NCI-H1436 treated with DMSO at 0.1 percent for 48 hours (cell line): ENCODE data around the gene ITSN1.

Source experiments
- DNase-seq: peaks from one replicate; lab custom pipeline; 2025; lab: John Stamatoyannopoulos, UW

The ITSN1 gene

DNA sequence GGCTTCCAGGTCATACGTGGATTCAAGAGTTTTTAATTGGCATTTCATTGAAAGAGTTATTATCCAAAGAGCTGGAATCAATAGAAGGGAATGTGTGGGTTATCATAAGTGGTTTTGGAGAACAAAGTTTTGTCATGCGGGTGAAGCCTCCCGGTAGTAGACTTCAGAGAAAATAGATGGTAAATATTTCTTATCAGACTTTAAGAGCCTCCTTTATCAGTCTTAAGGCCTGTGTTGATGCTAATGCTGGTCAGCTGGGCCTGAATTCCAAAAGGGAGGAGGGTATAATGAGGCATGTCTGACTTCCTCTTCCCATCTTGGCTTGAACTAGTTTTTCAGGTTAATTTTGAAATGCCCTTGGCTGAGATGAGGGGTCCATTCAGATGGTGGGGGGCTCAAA lies 89.7 kb downstream of the ITSN1 start:
- DNase-seq = no peak

DNA sequence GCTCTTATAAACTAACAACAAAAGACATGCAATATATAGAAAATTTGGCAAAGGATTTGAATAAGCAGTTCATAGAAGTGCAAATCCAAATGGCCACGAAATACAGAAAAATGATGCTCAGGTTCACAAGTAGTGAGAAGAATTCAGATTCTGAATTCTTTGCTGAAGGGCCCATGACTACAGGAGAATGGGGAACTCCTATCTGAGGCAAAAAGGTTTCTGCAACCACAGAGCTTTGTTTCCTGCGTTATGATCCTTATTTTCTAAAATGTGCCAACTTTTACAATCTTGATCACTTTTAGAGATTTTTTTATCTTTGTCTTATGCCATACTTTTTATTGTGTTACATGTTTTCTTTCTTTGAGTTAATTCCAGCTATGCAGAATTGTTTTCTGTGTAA lies 91.3 kb downstream of the ITSN1 start:
- no peak for DNase-seq

DNA sequence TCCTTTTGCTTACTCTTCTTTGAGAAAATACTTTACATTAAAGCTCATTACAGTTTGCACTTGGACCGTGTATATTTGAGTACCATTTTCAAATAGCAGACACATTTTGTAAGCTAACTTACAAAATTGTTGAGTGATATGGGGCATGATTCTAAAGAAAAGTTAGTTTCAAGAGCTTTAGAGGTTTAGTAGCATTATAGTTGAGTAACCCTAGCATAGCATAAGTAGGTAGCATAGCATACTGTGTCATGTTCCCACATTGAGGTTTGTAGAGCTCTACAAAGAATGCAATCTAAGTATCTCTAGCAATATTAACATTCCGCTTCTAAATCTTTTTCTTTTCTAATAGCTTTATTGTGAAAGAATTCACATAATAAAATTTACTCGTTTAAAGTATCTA lies 92.0 kb downstream of the ITSN1 start:
- DNase-seq = no peak

DNA sequence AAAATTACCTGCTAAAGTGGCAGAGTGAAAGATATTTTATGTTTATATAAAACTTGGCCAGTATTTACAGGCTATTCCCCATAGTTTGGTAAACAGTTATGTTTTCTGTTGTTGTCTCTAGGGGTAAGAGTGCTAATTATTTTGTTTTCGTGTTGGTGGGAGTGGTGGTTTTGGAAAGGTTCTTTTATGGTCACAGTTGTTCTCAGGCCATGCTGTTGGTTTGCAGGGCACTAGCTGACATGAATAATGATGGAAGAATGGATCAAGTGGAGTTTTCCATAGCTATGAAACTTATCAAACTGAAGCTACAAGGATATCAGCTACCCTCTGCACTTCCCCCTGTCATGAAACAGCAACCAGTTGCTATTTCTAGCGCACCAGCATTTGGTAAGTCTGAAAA lies 92.5 kb downstream of the ITSN1 start:
- DNase-seq = no peak

DNA sequence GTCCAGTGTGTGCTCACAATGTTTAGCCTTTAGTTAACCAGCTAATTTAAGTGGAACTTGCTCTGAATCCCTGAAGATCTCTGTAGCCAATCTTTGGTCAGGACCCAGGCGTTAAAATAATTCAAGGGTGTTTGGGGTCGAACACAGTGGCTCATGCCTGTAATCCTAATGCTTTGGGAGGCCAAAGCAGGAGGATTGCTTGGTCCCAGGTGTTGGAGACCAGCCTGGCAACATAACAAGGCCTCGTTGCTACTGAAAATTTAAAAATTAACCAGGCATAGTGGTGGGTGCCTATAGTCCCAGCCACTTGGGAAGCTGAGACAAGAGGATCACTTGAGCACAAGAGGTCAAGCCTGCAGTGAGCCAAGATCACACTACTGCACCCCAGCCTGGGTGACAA lies 94.3 kb downstream of the ITSN1 start:
- no peak for DNase-seq

DNA sequence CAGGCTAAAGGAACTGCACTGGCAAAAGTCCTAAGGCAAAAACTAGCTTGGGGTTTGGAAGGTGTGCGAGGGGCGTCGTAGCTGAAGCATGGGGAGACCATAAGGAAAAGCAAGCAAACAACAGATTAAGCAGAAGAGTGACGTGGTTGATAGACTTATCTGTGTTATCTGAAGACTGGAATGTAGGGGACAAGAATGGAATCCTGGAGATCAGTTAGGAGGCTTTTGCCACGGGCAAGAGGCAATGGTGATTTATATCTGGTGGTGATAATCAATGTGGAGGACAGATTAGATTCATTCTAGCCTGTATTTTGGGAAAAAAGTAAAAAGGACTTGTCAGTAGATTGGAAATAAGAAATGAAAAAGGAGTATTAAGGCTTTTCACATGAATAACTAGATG lies 97.4 kb downstream of the ITSN1 start:
- no peak for DNase-seq

DNA sequence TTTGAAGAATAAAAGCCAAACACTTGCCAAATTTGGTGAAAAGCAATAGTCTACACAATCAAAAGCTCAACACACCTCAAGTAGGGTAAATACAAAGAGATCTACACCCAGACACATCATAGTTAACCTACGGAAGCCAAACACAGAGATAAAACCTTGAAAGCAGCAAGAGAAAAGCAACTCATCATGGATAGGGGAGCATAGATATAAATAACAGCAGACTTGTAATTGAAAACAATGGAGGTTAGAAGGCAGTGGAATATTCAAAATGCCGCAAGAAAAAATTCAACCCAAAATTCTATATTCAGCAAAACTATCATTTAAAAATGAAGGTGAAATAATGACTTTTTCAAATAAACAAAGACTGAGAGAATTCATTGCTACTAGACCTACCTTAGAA lies 105.1 kb downstream of the ITSN1 start:
- no peak for DNase-seq

DNA sequence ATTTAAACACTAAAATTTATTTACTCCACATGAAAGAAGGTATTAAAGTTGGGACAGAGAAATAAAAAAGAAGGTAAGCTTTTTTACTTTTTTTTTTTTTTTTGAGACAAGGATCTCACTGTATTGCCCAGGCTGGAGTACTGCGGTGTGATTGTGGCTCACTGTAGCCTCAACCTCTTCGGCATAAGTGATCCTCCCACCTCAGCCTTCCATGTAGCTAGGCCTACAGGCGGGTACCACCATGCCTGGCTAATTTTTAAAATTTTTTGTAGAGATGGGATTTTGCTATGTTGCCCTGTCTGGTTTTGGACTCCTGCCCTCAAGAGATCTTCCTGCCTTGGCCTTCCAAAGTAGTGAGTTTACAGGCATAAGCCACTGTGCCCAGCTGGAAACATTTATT lies 106.6 kb downstream of the ITSN1 start:
- no peak for DNase-seq

DNA sequence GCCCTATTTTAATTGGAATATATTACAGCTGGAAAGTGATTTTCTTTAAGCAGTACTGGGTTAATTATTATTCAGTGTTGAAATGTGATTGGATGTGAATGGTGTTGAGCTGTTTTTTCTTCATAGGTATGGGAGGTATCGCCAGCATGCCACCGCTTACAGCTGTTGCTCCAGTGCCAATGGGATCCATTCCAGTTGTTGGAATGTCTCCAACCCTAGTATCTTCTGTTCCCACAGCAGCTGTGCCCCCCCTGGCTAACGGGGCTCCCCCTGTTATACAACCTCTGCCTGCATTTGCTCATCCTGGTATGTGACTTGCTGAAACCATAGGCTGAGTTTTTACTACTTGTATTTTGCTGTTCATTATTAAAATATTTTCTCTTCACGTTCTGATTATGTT lies 107.7 kb downstream of the ITSN1 start:
- DNase-seq = no peak

DNA sequence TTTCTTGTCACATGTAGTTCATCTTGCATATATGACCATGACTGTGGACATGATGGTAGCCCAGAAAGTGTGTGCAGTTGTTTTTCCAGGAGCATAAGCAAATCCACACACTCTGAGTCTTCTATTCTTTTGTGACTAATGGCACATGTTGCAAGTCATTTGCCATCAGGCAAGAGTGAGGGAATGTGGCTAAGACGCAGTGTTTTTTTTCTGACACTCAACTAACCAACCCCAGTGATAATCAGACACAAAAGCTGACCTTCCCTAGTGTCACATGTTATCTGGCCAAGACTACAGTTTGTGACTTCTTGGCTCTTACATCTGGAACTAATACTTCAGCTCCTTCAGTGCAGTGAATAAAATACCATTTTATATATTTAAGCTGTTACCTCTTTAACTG lies 108.8 kb downstream of the ITSN1 start:
- no peak for DNase-seq

DNA sequence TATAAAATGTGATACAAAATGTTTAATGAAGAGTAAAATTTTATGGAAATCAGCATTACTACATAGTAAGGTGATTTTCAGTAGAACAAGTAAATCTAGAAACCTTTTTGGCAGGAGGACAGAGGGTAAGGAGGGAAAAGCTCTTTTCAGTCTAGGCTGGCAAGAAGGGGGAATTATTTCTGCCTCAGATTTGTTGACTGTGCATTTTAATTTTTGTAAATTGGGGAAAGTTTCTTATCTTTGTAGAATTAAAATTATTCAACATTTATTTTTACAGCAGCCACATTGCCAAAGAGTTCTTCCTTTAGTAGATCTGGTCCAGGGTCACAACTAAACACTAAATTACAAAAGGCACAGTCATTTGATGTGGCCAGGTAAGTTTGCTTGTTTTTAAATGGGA lies 109.2 kb downstream of the ITSN1 start:
- no peak for DNase-seq

DNA sequence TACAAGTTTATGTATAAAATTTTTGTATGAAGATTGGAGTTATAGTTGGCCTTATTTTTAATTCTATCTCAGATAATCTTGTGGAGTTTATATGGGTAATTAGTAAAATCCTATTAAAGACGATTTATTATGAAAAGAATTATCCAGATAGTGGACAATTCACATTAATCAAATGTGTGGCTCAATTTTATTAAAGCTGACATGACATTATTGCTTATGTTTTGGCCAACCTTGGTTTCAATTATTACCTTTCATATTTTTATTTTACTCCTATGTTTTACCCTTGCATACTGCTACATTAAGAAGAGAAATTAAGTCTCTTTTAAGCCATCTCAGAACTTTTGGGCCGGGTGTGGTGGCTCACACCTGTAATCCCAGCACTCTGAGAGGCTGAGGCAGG lies 110.0 kb downstream of the ITSN1 start:
- DNase-seq = no peak

DNA sequence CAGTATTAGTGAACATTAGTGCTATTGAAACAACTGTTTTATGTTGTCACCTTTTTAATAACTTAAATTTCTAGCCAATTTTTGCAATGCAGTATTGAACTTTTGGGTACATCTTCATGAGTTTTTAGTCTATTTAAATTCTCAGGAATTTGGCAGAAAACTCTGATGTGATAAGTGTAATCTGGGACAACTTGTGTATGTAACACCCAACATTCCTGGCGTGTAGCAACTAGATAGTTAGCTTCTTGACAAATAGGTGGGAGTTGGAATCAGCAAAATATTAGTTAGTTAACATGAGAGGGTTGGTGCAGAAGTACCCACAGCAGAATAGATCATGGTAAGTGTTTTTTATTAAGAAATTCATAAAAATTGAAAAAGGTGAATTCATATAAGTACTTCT lies 111.6 kb downstream of the ITSN1 start:
- no peak for DNase-seq

DNA sequence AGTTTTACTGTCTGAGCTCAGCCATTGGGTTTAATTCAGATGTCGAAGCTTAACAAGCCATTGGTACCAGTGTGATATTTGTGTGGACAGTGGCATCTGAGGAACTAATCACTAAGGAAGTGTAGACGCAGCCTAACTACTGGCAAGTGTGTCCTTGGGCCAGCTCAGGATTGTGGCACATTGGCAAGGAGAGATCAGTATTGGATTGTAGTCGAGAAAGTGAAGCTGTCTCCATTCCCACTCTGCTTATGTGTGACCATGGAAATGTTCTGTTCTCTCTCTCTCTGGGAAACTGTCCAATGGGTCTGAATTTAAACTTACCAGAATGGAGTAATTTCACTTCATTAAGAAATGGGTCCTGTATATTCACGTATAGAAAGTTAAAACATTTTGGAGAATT lies 112.2 kb downstream of the ITSN1 start:
- DNase-seq = no peak

DNA sequence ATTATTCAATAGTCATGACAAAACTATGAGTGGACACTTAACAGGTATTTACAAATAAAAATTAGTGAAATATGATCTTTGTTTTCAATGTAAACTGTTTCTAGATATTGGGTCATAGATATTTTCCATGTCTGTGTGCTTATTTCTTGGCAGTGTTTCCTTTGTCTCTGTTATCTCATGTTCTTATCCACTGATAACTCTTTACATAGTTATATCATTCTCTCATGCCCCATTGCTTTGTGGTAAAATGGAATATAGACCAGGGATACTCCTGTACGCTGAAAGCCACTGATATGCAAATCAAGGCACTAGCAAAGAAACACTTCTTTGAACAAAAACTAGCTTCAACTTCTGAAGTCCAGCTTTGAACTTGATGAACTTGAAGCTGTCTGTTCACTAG lies 113.1 kb downstream of the ITSN1 start:
- no peak for DNase-seq

DNA sequence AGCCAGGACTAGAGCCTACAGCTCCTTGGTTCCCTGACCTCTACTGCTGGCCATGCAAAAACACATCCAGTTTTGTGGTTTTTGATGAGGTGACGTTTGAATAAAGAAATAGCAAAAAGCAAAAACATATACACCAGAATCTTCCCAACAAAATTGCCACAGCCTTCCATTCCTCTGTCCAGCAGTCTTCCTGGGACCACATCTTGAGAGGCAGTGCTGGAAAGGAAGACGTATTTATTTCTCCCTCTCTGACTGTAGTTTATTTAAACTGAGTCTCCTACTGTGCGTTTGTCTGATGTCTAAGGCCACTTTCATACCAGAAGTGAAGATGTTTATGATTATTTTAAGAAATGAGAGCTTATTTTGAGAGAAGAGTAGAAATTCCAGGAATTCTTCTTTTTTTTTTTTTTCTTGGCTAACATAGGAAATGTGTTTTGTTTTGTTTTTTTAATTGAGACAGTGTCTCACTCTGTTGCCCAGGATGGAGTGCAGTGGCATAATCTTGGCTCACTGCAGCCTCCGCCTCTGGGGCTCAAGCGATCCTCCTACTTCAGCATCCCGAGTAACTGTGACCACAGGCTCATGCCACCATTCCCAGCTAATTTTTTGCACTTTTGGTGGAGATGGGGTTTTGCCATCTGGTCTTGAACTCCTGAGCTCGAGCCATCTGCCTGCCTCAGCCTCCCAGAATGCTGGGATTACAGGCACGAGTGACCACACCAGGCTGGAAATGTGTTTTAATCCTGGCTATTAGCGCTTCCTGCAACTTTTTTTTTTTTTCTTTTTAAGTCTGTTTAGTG lies 118.5 kb downstream of the ITSN1 start:
- no peak for DNase-seq

DNA sequence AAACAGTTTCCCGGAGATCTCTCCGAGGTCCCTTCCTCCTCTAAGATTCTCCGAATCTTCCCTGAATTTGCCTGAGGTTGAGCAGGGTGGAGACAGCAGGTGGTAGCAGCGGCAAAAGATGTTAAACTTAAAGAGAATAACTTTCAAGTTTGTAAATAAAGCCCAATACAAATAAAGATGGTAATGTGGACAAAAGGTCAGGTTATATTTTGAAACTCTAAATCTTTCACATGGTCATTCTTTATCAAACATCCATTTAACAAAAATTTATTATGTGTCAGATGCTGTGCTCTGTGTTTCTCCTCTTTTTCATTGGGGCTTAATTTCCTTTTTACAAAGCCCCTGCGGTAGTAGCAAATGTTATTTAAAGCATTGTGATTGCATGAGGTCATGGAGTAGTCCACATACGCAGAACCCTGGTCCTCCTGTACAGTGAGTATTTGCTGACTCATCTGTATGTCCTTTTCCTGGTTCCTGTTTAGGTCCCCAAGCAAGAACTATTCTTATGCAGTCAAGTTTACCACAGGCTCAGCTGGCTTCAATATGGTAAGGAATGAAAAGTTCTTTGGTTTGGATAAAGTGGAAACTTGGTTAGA lies 119.2 kb downstream of the ITSN1 start:
- DNase-seq = no peak

DNA sequence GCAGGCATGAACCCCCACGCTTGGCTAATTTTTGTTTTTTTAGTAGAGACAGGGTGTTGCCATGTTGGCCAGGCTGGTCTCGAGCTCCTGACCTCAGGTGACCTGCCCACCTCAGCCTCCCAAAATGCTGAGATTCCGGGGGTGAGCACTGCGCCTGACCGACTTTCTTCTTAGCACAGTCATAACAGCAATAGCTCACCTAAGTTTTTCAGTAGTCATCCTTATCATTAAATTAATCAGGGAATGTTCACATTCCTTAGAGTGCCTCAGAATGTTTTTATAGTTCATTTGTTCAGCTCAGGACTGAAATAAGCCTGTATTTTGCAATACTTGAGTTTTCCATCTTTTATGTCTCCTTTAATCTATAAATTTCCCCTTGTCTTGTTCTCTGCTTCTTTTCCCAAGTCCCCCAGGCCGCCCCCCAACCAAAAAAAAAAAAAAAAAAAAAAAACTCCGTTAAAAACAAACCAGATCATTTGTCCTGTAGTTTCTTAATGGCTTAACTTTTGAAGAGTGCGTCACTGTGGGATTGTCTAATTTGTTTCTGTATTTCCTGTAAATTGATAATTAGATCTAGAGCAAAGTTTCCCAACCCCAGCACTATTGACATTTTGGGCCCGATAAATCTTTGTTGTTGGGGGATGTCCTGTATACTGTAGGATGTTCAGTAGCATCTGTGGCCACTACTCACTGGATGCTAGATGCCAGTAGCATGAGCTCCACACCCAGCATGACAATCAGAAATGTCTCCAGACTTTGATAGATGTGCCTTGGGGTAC lies 120.7 kb downstream of the ITSN1 start:
- no peak for DNase-seq

DNA sequence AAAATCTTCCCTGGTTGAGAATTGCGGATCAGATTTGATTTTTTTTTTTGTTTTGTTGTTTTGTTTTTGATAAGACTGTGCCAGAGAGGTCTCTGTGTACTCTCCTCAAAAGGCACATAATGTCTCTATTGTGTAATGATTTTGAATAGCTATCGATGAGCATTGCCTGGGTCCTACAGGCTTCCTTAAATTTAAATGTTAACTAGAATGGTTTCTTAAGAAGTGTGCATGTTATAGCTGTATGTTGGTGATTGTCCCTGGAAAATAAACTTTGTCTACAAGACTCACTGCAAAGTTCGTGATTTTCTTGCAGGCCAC lies 121.2 kb downstream of the ITSN1 start:
- DNase-seq = no peak

DNA sequence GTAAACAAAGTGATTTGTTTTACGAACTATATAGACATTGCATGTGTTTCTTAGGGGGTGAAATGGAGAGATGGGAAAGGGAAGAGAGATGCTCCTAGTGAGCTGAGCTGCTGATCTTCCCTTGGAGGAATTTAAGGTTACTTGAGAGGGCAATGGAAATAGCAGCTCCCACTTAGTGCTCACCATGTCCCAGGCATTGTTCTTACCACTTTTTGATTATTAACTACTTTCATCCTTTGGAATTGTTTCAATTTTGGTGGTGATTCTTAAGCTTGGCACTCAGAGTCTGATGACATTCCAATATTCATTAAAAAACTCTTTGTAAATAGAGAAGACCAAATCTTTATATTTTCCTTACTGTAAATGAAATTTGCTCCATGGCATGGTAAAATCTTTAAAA lies 124.9 kb downstream of the ITSN1 start:
- no peak for DNase-seq

DNA sequence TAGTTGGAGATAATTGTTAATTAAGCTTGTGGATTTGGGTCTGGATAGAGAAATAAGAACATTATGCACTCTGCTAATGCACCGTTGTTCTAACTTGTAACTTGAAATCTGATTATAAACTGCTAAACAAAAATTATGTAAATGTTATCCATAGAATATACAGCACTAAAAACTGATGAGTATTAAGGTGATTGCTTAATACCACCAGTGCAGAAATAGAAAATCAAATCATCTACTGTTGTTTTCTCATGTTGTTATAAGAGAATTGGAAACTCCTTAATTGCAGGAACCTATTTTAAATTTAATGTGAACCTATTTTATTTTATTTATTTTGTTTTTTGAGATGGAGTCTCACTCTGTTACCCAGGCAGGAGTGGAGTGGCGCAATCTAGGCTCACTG lies 125.7 kb downstream of the ITSN1 start:
- DNase-seq = no peak

DNA sequence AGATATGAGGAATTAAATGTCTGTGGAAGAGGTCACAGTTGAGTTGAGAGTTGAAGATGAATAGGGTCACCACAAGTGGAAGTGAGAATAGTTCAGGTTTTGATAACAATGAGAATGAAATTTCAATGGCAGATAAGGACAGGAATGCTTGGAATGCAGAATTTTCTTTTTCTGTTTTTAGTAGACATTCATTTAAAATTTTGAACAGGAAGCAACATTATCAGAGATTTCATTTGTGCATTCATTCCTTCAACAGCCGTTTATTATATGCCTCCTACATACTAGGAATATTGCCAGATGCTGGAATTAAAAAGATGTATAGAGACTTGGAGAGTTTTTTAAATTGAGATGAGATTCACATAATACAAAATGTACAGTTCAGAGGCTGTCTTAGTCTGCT lies 126.8 kb downstream of the ITSN1 start:
- DNase-seq = no peak

DNA sequence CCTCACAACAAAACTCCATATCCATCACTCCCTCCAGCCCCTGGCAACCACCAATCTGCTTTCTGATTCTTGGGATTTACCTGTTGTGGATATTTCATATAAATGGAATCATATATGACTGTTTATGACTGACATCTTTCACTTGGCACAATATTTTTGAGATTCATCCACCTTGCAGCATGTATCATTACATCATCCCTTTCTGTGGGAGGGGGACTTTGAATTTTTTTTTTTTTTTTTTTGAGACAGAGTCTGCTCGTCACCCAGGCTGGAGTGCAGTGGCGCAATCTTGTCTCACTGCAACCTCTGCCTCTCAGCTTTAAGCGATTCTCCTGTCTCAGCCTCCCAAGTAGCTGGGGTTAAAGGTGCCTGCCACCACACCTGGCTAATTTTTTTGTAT lies 128.2 kb downstream of the ITSN1 start:
- no peak for DNase-seq

DNA sequence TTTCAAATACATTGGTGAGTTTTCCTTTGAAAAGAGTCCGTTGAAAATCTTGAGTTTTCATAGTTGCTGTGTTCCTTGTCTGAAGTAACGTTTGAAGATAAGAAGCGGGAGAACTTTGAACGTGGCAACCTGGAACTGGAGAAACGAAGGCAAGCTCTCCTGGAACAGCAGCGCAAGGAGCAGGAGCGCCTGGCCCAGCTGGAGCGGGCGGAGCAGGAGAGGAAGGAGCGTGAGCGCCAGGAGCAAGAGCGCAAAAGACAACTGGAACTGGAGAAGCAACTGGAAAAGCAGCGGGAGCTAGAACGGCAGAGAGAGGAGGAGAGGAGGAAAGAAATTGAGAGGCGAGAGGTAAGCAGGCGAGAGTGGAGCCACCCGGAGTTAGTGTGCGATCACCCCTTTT lies 129.7 kb downstream of the ITSN1 start:
- no peak for DNase-seq
